Left lung (tissue), 10 donors: ENCODE data around the gene TMEM119. TPM values are rescaled to one million over a fixed set of nuclear protein-coding genes. Genes with fewer than 3 reads are reported as not detected.
A peak's percentile ranks its signal among the peaks of the same experiment; 100 is the strongest.
"Not testable (repeated sequence)": the region's sequence is repeated elsewhere in the genome, so short reads cannot be mapped to it uniquely, and the experiment has no call there.

Experiments used
- ATAC-seq: fragments of 200-7000 bp; cut with Tn5 transposase; one replicate; pipeline ENCODE4 v1.9.1; 2020; ENCODE audit warnings: moderate library complexity
- DNase-seq, 4 donors: peaks; one replicate each; pipeline ENCODE4 v3.0.0-alpha.2; 2013 to 2020
- H3K27ac ChIP-seq, 2 donors: fragments of 200-600 bp; sonication (generic) in 1 of 2; one replicate each; pipeline versions ENCODE4 v1.5.0 to v1.8.0; 2020 to 2021
- H3K27me3 ChIP-seq, 2 donors: fragments of 200-600 bp; sonication (generic) in 1 of 2; one replicate each; pipeline versions ENCODE4 v1.5.0 to v1.8.0; 2020 to 2021
- H3K36me3 ChIP-seq, 2 donors: fragments of 200-600 bp; sonication (generic) in 1 of 2; one replicate each; pipeline versions ENCODE4 v1.5.0 to v1.8.0; 2020 to 2021
- H3K4me1 ChIP-seq, 2 donors: fragments of 200-600 bp; one replicate each; pipeline ENCODE4 v1.8.0; 2021
- H3K4me3 ChIP-seq, 2 donors: fragments of 200-600 bp; sonication (generic) in 1 of 2; one replicate each; pipeline versions ENCODE4 v1.5.0 to v1.8.0; 2020 to 2021; ENCODE audit warnings: mild to moderate bottlenecking in 1 of 2
- H3K9me3 ChIP-seq, 2 donors: fragments of 200-600 bp; sonication (generic) in 1 of 2; one replicate each; pipeline versions ENCODE4 v1.5.0 to v1.8.0; 2020 to 2021
- CTCF ChIP-seq, 2 donors: fragments of 200-600 bp; sonication (generic) in 1 of 2; IDR thresholded peaks; one replicate each; pipeline versions ENCODE4 v1.5.0 to v1.8.0; 2021; ENCODE audit warnings: antibody characterized with exemption in 2 of 2
- intact Hi-C, 2 donors: fragments of 100-400 bp; cut with DNase I; formaldehyde crosslinking; loops; one replicate each; pipeline versions ENCODE4 v1.11.2 to v1.14.2; 2022
- polyA plus RNA-seq, 6 donors: library from polyadenylated mRNA; unstranded; fragments of 120-200 nt; gene quantifications; one replicate each; pipeline ENCODE4 v1.2.1, GENCODE V29; 2013; ENCODE audit not compliant: insufficient read length in 6 of 6
- total RNA-seq, 2 donors: library from RNA; stranded (reverse); fragmentation: NEBNext Ultra II Directional; extraction: Animal tissue kit (Norgen Biotek cat#: 25700); gene quantifications; one replicate each; pipeline ENCODE4 v1.2.1, GENCODE V29; 2021
- donor health status: DM: no; HTN: yes; CAD: no.
- donor health status: DM: no; HTN: no; CAD: no.

TMEM119 gene
- total and polyA plus RNA-seq, 8 donors = 34.0 to 90.9 (median 45.9) TPM

GRCh38 chr12:108577458-108577857 is 20.4 kb downstream of the TMEM119 start:
- TF ChIP-seq CTCF (IDR thresholded peaks at IDR 0.05) = no peak
- H3K27ac ChIP-seq = no peak overlapping the region
- H3K4me3 ChIP-seq = no peak overlapping the region
- intact Hi-C loops = no loop called here
- DNase-seq = no peak
- no peak for ATAC-seq
- H3K9me3 ChIP-seq = no peaks in the 10 kb centered on the region
- no peaks in the 10 kb centered on the region for H3K36me3 ChIP-seq
- H3K27me3 ChIP-seq = no peaks in the 10 kb centered on the region
- no peaks in the 10 kb centered on the region for H3K4me1 ChIP-seq

- ATAC-seq = no peak
- Histone ChIP-seq H3K27me3 (no peaks in the 10 kb centered on the region), H3K27ac (no peak overlapping the region), H3K9me3 (no peaks in the 10 kb centered on the region), H3K36me3 (no peaks in the 10 kb centered on the region), H3K4me3 (no peak overlapping the region), H3K4me1 (no peaks in the 10 kb centered on the region)
- no peak for TF ChIP-seq CTCF (IDR thresholded peaks at IDR 0.05)
- DNase-seq = no peak
- intact Hi-C loops = no loop called here
These were observed 21.1 kb downstream of the TMEM119 start for GRCh38 chr12:108576660-108577234.

- DNase-seq (no peak), ATAC-seq (no peak)
- intact Hi-C loops = no loop called here
These were observed 22.5 kb downstream of the TMEM119 start for GRCh38 chr12:108575199-108575912.

GRCh38 chr12:108574276-108574675 is 23.6 kb downstream of the TMEM119 start:
- H3K4me3 ChIP-seq, H3K4me1 ChIP-seq, H3K9me3 ChIP-seq, H3K27ac ChIP-seq, ATAC-seq, DNase-seq, intact Hi-C loops, H3K27me3 ChIP-seq: not testable (repeated sequence)
- H3K36me3 ChIP-seq = peaks cover 0 to 10% of the 10 kb centered on the region in 2 donors

More at GRCh38 chr12:108575199-108575912, 22.5 kb downstream of the TMEM119 start:
- no peaks in the 10 kb centered on the region for H3K4me1 ChIP-seq
- peak overlapping the region in 1 of 2 donors; percentile 27 for H3K27ac ChIP-seq
- no peak overlapping the region for H3K4me3 ChIP-seq
- H3K27me3 ChIP-seq = no peaks in the 10 kb centered on the region
- TF ChIP-seq CTCF (IDR thresholded peaks at IDR 0.05) = no peak
- no peaks in the 10 kb centered on the region for H3K9me3 ChIP-seq
- no peaks in the 10 kb centered on the region for H3K36me3 ChIP-seq

GRCh38 chr12:108573317-108573716 is 24.6 kb downstream of the TMEM119 start:
- Histone ChIP-seq H3K27ac (no peak overlapping the region), H3K27me3 (no peaks in the 10 kb centered on the region), H3K9me3 (no peaks in the 10 kb centered on the region), H3K4me1 (peaks cover 1 to 6% of the 10 kb centered on the region in 2 donors), H3K36me3 (peaks cover 0 to 20% of the 10 kb centered on the region in 2 donors), H3K4me3 (no peak overlapping the region)
- no peak for DNase-seq
- intact Hi-C loops = no loop called here
- TF ChIP-seq CTCF (IDR thresholded peaks at IDR 0.05) = no peak
- no peak for ATAC-seq
